HepG2 (cell line): Measurements from ENCODE around the gene SLC39A2. TPM values are rescaled to one million over a fixed set of nuclear protein-coding genes. Genes with fewer than 3 reads are reported as not detected.
A peak's percentile ranks its signal among the peaks of the same experiment; 100 is the strongest.

Source experiments
- ATAC-seq: fragments of 200-7000 bp; cut with Tn5 transposase; 3 replicates; pipeline ENCODE4 v1.9.1; 2020; ENCODE audit warnings: mild to moderate bottlenecking, moderate library complexity
- BruUV-seq: library from RNA; stranded (reverse); fragments of 400-500 nt; replicated peaks from 2 replicates; lab custom pipeline; 2021; lab: Mats Ljungman, UMichigan
- CTCF ChIA-PET: fragments of 300-600 bp; formaldehyde crosslinking; extraction: SDS; loops from one replicate; lab custom pipeline; 2021; ENCODE audit warnings: low total read pairs, inconsistent platforms, low intra/inter-chr PET ratio; lab: Yijun Ruan, JAX
- POLR2A ChIA-PET: fragments of 350-600 bp; sonication (Branson Sonifier 250); formaldehyde crosslinking; loops from one replicate; lab custom pipeline; 2020; ENCODE audit warnings: antibody characterized with exemption, inconsistent platforms; lab: Yijun Ruan, JAX
- DNase-seq: peaks from one replicate; pipeline ENCODE4 v3.0.0-alpha.2; 2015; ENCODE audit warnings: low spot score
- FAIRE-seq: peaks from 3 replicates; lab custom pipeline; 2011; peaks lifted over from hg19 to GRCh38; lab: Jason Lieb, UNC
- H2AFZ ChIP-seq: one replicate; pipeline ENCODE4 v1.6.1; 2011; ENCODE audit warnings: low read length, inconsistent platforms
- H3K27ac ChIP-seq: fragments of 300-600 bp; 3 replicates; pipeline ENCODE4 v1.8.0; 2011; ENCODE audit warnings: mixed run types, mild to moderate bottlenecking, mixed read lengths, low read length, inconsistent platforms; ENCODE audit not compliant: insufficient read depth; ENCODE audit errors: extremely low read length
- H3K27me3 ChIP-seq, 2 experiments: fragments of 200-600 bp in 1 of 2; 2 replicates in 1 of 2; 3 replicates in 1 of 2; pipeline versions ENCODE4 v1.6.0 to v1.8.0; 2011; ENCODE audit warnings: low read length in 2 of 2, mild to moderate bottlenecking in 2 of 2, moderate library complexity in 2 of 2, inconsistent platforms in 1 of 2; ENCODE audit not compliant: insufficient read depth in 2 of 2, control insufficient read depth in 1 of 2
- H3K36me3 ChIP-seq, 2 experiments: fragments of 200-600 bp in 1 of 2; replicated peaks in 1 of 2; 2 replicates in 1 of 2; 3 replicates in 1 of 2; pipeline versions ENCODE4 v1.5.1 to v1.8.0; 2011; ENCODE audit warnings: low read length in 2 of 2, inconsistent platforms in 1 of 2; ENCODE audit not compliant: insufficient read depth in 2 of 2, control insufficient read depth in 1 of 2
- H3K4me1 ChIP-seq: 2 replicates; pipeline ENCODE4 v1.5.1; 2012; ENCODE audit warnings: low read length, inconsistent platforms; ENCODE audit not compliant: insufficient read depth
- H3K4me2 ChIP-seq: 2 replicates; pipeline ENCODE4 v1.6.0; 2011; ENCODE audit warnings: low read depth, low read length, inconsistent platforms
- H3K4me3 ChIP-seq, 3 experiments: fragments of 200-600 bp in 1 of 3; sonication (generic), shearing (Covaris generic) in 1 of 3; replicated peaks in 1 of 3; 2 replicates each; pipeline ENCODE4 v1.5.1; 2011 to 2016; ENCODE audit warnings: low read length in 3 of 3, inconsistent platforms in 2 of 3, low read depth in 2 of 3, mild to moderate bottlenecking in 2 of 3, control low read depth in 1 of 3, mixed read lengths in 1 of 3; ENCODE audit not compliant: insufficient read depth in 1 of 3
- H3K79me2 ChIP-seq: one replicate; pipeline ENCODE4 v1.6.1; 2011; ENCODE audit warnings: low read length, inconsistent platforms; ENCODE audit not compliant: insufficient read depth
- H3K9ac ChIP-seq: 2 replicates; pipeline ENCODE4 v1.6.0; 2011; ENCODE audit warnings: mild to moderate bottlenecking, low read depth, low read length, inconsistent platforms; ENCODE audit not compliant: insufficient read depth
- H3K9me3 ChIP-seq: 2 replicates; pipeline ENCODE4 v1.5.1; 2012; ENCODE audit warnings: mild to moderate bottlenecking, low read length
- H4K20me1 ChIP-seq: 2 replicates; pipeline ENCODE4 v1.6.0; 2011; ENCODE audit warnings: inconsistent platforms, mild to moderate bottlenecking, low read length, moderate library complexity; ENCODE audit not compliant: insufficient read depth
- EP300 ChIP-seq, 3 experiments: sonication (generic) in 1 of 3; formaldehyde crosslinking in 1 of 3; IDR thresholded peaks; 2 replicates each; pipeline versions ENCODE4 v1.5.1 to v1.6.1; 2011 to 2020; ENCODE audit warnings: low read depth in 2 of 3, low read length in 2 of 3, borderline replicate concordance in 1 of 3, improper control_type of control experiment in 1 of 3, mild to moderate bottlenecking in 1 of 3, missing genetic modification reagents in 1 of 3, moderate library complexity in 1 of 3
- JUND ChIP-seq: sonication (generic); formaldehyde crosslinking; IDR thresholded peaks from 2 replicates; pipeline ENCODE4 v1.8.0; 2022; ENCODE audit warnings: mild to moderate bottlenecking, missing genetic modification reagents
- MBNL3 ChIP-seq: fragments of 250-450 bp; sonication (Bioruptor Pico); conservative IDR thresholded peaks from 2 replicates; pipeline ENCODE4 v1.8.0; 2022; ENCODE audit warnings: mild to moderate bottlenecking, inconsistent platforms
- TAF15 ChIP-seq: fragments of 200-400 bp; formaldehyde crosslinking; IDR thresholded peaks from one replicate; pipeline ENCODE4 v1.6.1; 2018; ENCODE audit warnings: mild to moderate bottlenecking, low read depth, low read length; ENCODE audit not compliant: poor library complexity, severe bottlenecking
- ZBTB25 ChIP-seq: IDR thresholded peaks from 2 replicates; pipeline ENCODE4 v1.6.1; 2018; ENCODE audit warnings: missing genetic modification reagents
- ZC3H4 ChIP-seq: sonication (generic); formaldehyde crosslinking; IDR thresholded peaks from 2 replicates; pipeline ENCODE4 v1.4.0; 2020; ENCODE audit warnings: missing genetic modification reagents, borderline replicate concordance
- ZFP1 ChIP-seq: IDR thresholded peaks from 2 replicates; pipeline ENCODE4 v1.6.1; 2016
- ZNF333 ChIP-seq: sonication (generic); formaldehyde crosslinking; IDR thresholded peaks from 2 replicates; pipeline ENCODE4 v1.4.0; 2020; ENCODE audit warnings: mild to moderate bottlenecking, missing genetic modification reagents, borderline replicate concordance
- ZNF382 ChIP-seq: sonication (generic); formaldehyde crosslinking; IDR thresholded peaks from 2 replicates; pipeline ENCODE4 v1.5.0; 2020; ENCODE audit warnings: missing genetic modification reagents, mild to moderate bottlenecking, borderline replicate concordance
- ZNF484 ChIP-seq: sonication (generic); formaldehyde crosslinking; IDR thresholded peaks from 2 replicates; pipeline ENCODE4 v1.5.1; 2020; ENCODE audit warnings: mild to moderate bottlenecking, low read depth, missing genetic modification reagents, borderline replicate concordance
- ZNF644 ChIP-seq: IDR thresholded peaks from 2 replicates; pipeline ENCODE4 v1.6.1; 2016; ENCODE audit warnings: low read depth
- ZNF672 ChIP-seq: sonication (generic); formaldehyde crosslinking; IDR thresholded peaks from 2 replicates; pipeline ENCODE4 v1.8.1; 2022; ENCODE audit warnings: missing genetic modification reagents
- ZUFSP ChIP-seq: sonication (generic); formaldehyde crosslinking; IDR thresholded peaks from 2 replicates; pipeline ENCODE4 v1.9.0; 2021; ENCODE audit warnings: missing genetic modification reagents, mild to moderate bottlenecking, borderline replicate concordance
- ZZZ3 ChIP-seq: sonication (generic); formaldehyde crosslinking; IDR thresholded peaks from 2 replicates; pipeline ENCODE4 v1.4.0; 2020; ENCODE audit warnings: missing genetic modification reagents, mild to moderate bottlenecking, borderline replicate concordance
- WGBS: methylation state at CpG from one replicate; pipeline ENCODE4 v1.1.6; 2017; ENCODE audit warnings: low lambda C conversion rate; 5-methylcytosine and 5-hydroxymethylcytosine counted together
- in situ Hi-C: cut with HindIII; loops from 2 replicates; pipeline ENCODE4 v1.10.0; 2017; ENCODE audit warnings: low pct_unique_long_range_greater_than_20kb; ENCODE audit not compliant: extremely low pct_ligation_motif_present
- intact Hi-C: fragments of 100-400 bp; cut with micrococcal nuclease; formaldehyde crosslinking; loops from one replicate; pipeline ENCODE4 v1.10.0; 2022; ENCODE audit not compliant: unreplicated experiment
- polyA plus RNA-seq, 8 experiments: library from polyadenylated mRNA; depleted of rRNA in 3 of 8; stranded (reverse) in 7 of 8; unstranded in 1 of 8; fragments of >200 nt; fragmentation: Illumina TruSeq in 4 of 8; extraction: Trizol in 4 of 8; gene quantifications; 2 replicates each; pipeline versions ENCODE4 v1.2.1 to v1.2.3, GENCODE V29; 2011 to 2016; ENCODE audit warnings: low read depth in 4 of 8, missing spikeins in 1 of 8, mixed read lengths in 1 of 8; ENCODE audit not compliant: insufficient read depth in 1 of 8
- total RNA-seq, 5 experiments: library from RNA; depleted of rRNA; stranded (reverse); fragments of >200 nt; fragmentation: Illumina TruSeq; extraction: Trizol; gene quantifications; 2 replicates each; pipeline ENCODE4 v1.2.3, GENCODE V29; 2016; ENCODE audit warnings: low read depth in 1 of 5

The SLC39A2 gene
- total and polyA plus RNA-seq, 2 of the 13 experiments (the other 11 are each of a cell fraction or from before 2014, with no cell fraction given): 0.08 to 0.11 TPM

GRCh38 chr14:21023174-21023573 lies 24.1 kb downstream of the SLC39A2 start:
- Histone ChIP-seq H4K20me1 (no peaks in the 10 kb centered on the region), H3K27me3 (no peaks in the 10 kb centered on the region; a peak in 1 of 5 replicates), H3K79me2 (peaks cover 13% of the 10 kb centered on the region), H3K9ac (no peak overlapping the region), H3K4me2 (peak overlapping the region; percentile 92), H3K9me3 (no peaks in the 10 kb centered on the region), H3K27ac (peak overlapping the region; percentile 83), H2AFZ (no peak overlapping the region), H3K36me3 (peaks cover 27 to 36% of the 10 kb centered on the region in 2 experiments), H3K4me3 (peak overlapping the region in 1 of 3 experiments; percentile 94; a peak in 1 of 6 replicates), H3K4me1 (peaks cover 57% of the 10 kb centered on the region)
- WGBS: 93% methylated on average over 7 of the region's 7 CpGs
- ChIA-PET CTCF (no interaction called here), POLR2A (interaction anchor here (1.8 to 3.0 kb wide), 6 partner anchors 8 to 48 kb away, joined by 6 to 26 read pairs (median 12); partner anchors contain the start of gene ARHGEF40)
- ATAC-seq (no peak), FAIRE-seq (no peak), DNase-seq (no peak)
- no TSS peak for BruUV-seq
- in situ Hi-C loops (no loop called here), intact Hi-C loops (no loop called here)
- TF ChIP-seq ZUFSP (CRISPR knock-in tag) (no peak), ZNF672 (CRISPR knock-in tag) (no peak), TAF15 (no peak), ZC3H4 (no peak)

GRCh38 chr14:21023817-21024584 lies 24.9 kb downstream of the SLC39A2 start:
- peak overlapping the region; percentile 65 to 96 (median 94) for H3K4me3 ChIP-seq
- FAIRE-seq: peak; percentile 81
- H3K79me2 ChIP-seq: peaks cover 13% of the 10 kb centered on the region
- BruUV-seq: no TSS peak
- in situ Hi-C loops (no loop called here), intact Hi-C loops (no loop called here)
- peak; percentile 59 for DNase-seq
- peaks cover 57% of the 10 kb centered on the region for H3K4me1 ChIP-seq
- no peaks in the 10 kb centered on the region; a peak in 1 of 5 replicates for H3K27me3 ChIP-seq
- H3K27ac ChIP-seq: peak overlapping the region; percentile 83
- peak overlapping the region; percentile 96 for H3K9ac ChIP-seq
- peak; percentile 73 for ATAC-seq
- no peak overlapping the region for H2AFZ ChIP-seq
- WGBS: 10% methylated on average over 17 of the region's 17 CpGs
- no peaks in the 10 kb centered on the region for H3K9me3 ChIP-seq
- ChIA-PET CTCF (interaction anchor here (0.9 kb wide), 1 partner anchor 16 kb away, joined by 4 read pairs; no protein-coding TSS in a partner anchor), POLR2A (interaction anchor here (0.7 to 3.0 kb wide), 14 partner anchors 9 to 80 kb away, joined by 3 to 26 read pairs (median 4); partner anchors contain the start of gene ARHGEF40)
- H3K36me3 ChIP-seq: peaks cover 22 to 29% of the 10 kb centered on the region in 2 experiments
- no peaks in the 10 kb centered on the region for H4K20me1 ChIP-seq
- peak overlapping the region; percentile 92 for H3K4me2 ChIP-seq
- no peak for TF ChIP-seq ZNF484 (CRISPR knock-in tag)
- no peak for TF ChIP-seq ZZZ3 (CRISPR knock-in tag)
- no peak for TF ChIP-seq MBNL3 (CRISPR knock-in tag)
- no peak for TF ChIP-seq ZNF644 (CRISPR knock-in tag)
- no peak for TF ChIP-seq ZBTB25 (CRISPR knock-in tag)
- TF ChIP-seq ZFP1: no peak
- TF ChIP-seq ZNF333 (CRISPR knock-in tag): no peak
- 0 out of 4 replicates have a peak, but pooled peaks of 1 of the 2 experiments have one; percentile 6 for TF ChIP-seq EP300 (IDR thresholded peaks at IDR 0.05; ENCODE audit: low read depth in 2 of 2, low read length in 2 of 2)
- TF ChIP-seq EP300 (CRISPR knock-in tag; IDR thresholded peaks at IDR 0.05; ENCODE audit: borderline replicate concordance): no peak
- no peak for TF ChIP-seq JUND (CRISPR knock-in tag)
- TF ChIP-seq ZNF382 (CRISPR knock-in tag): no peak
